ENCODE results near the gene REXO5.
"Not testable (repeated sequence)": the region's sequence is repeated elsewhere in the genome, so short reads cannot be mapped to it uniquely, and the experiment has no call there.

The REXO5 gene

GRCh38 chr16:20806168-20807050 is at the start of gene REXO5, which contains the start of gene ERI2:
TSS of gene REXO5 (plus strand) at chr16:20806527. CDS start at chr16:20806954, 427 bp downstream.
TSS of gene ERI2 (minus strand) at chr16:20806472. CDS start at chr16:20806430, 42 bp downstream.
- peak; percentile 64 for DNase-seq (ENCODE audit: low read depth)

GRCh38 chr16:20760346-20760745 is 46.0 kb upstream of the REXO5 start:
- DNase-seq (ENCODE audit: low read depth): no peak

- DNase-seq (ENCODE audit: low read depth): no peak
Observed at GRCh38 chr16:20761175-20761574, 45.2 kb upstream of the REXO5 start.

GRCh38 chr16:20762404-20763123 is 43.8 kb upstream of the REXO5 start:
- DNase-seq (ENCODE audit: low read depth): no peak

GRCh38 chr16:20763461-20764232 is 42.7 kb upstream of the REXO5 start, which contains the start of gene ACSM3:
TSS of gene ACSM3 (plus strand) at chr16:20764014. CDS start at chr16:20770035, 6,021 bp downstream.
- peak; percentile 23 for DNase-seq (ENCODE audit: low read depth)

GRCh38 chr16:20764448-20764847 is 41.9 kb upstream of the REXO5 start:
- not testable (repeated sequence) for DNase-seq (ENCODE audit: low read depth)

GRCh38 chr16:20765732-20766131 is 40.6 kb upstream of the REXO5 start:
- no peak for DNase-seq (ENCODE audit: low read depth)

GRCh38 chr16:20766294-20766693 is 40.0 kb upstream of the REXO5 start:
- no peak for DNase-seq (ENCODE audit: low read depth)

- DNase-seq (ENCODE audit: low read depth): no peak
Observed at GRCh38 chr16:20767577-20767976, 38.8 kb upstream of the REXO5 start.

- DNase-seq (ENCODE audit: low read depth): no peak
Observed at GRCh38 chr16:20768121-20768520, 38.2 kb upstream of the REXO5 start.

GRCh38 chr16:20768818-20769217 is 37.5 kb upstream of the REXO5 start:
- DNase-seq (ENCODE audit: low read depth): no peak

- DNase-seq (ENCODE audit: low read depth): no peak
Observed at GRCh38 chr16:20773679-20774078, 32.6 kb upstream of the REXO5 start.

- DNase-seq (ENCODE audit: low read depth): peak; percentile 16
Observed at GRCh38 chr16:20774703-20775362, 31.5 kb upstream of the REXO5 start.

- DNase-seq (ENCODE audit: low read depth): no peak
Observed at GRCh38 chr16:20781697-20782096, 24.6 kb upstream of the REXO5 start.

GRCh38 chr16:20782470-20782869 is 23.9 kb upstream of the REXO5 start:
- no peak for DNase-seq (ENCODE audit: low read depth)

GRCh38 chr16:20784204-20784603 is 22.1 kb upstream of the REXO5 start:
- DNase-seq (ENCODE audit: low read depth): no peak

- no peak for DNase-seq (ENCODE audit: low read depth)
Observed at GRCh38 chr16:20789130-20789529, 17.2 kb upstream of the REXO5 start.

GRCh38 chr16:20791923-20792612 is 14.3 kb upstream of the REXO5 start:
- no peak for DNase-seq (ENCODE audit: low read depth)

GRCh38 chr16:20798364-20798763 is 8.0 kb upstream of the REXO5 start:
- no peak for DNase-seq (ENCODE audit: low read depth)

GRCh38 chr16:20799599-20799998 is 6.7 kb upstream of the REXO5 start:
- DNase-seq (ENCODE audit: low read depth): no peak

- no peak for DNase-seq (ENCODE audit: low read depth)
Observed at GRCh38 chr16:20801278-20801677, 5.0 kb upstream of the REXO5 start.
